Liver (tissue), 3 donors: ENCODE data around the gene CAPN1.

ENCODE experiments used
- EGR1 ChIP-seq, 2 donors: IDR thresholded peaks; 2 replicates each; pipeline ENCODE4 v1.6.1; 2016 to 2018; ENCODE audit warnings: antibody characterized with exemption in 2 of 2, low read depth in 2 of 2
- GABPA ChIP-seq, 2 donors: IDR thresholded peaks in 1 of 2; conservative IDR thresholded peaks in 1 of 2; 2 replicates each; pipeline ENCODE4 v1.6.1; 2016; ENCODE audit warnings: antibody characterized with exemption in 2 of 2, mild to moderate bottlenecking in 1 of 2, moderate library complexity in 1 of 2
- HNF4A ChIP-seq, 2 donors: conservative IDR thresholded peaks; 2 replicates each; pipeline ENCODE4 v1.6.1; 2016; ENCODE audit warnings: antibody characterized with exemption in 2 of 2, mild to moderate bottlenecking in 2 of 2
- JUND ChIP-seq, 2 donors: IDR thresholded peaks; 2 replicates each; pipeline ENCODE4 v1.6.1; 2016; ENCODE audit warnings: antibody characterized with exemption in 2 of 2
- RAD21 ChIP-seq, 2 donors: IDR thresholded peaks; 2 replicates each; pipeline ENCODE4 v1.6.1; 2016; ENCODE audit warnings: antibody characterized with exemption in 2 of 2, mild to moderate bottlenecking in 2 of 2
- RXRA ChIP-seq, 2 donors: IDR thresholded peaks; 2 replicates each; pipeline ENCODE4 v1.6.1; 2017 to 2018; ENCODE audit warnings: antibody characterized with exemption in 2 of 2, mild to moderate bottlenecking in 1 of 2
- TAF1 ChIP-seq: conservative IDR thresholded peaks from 2 replicates; pipeline ENCODE4 v1.6.1; 2016; ENCODE audit warnings: antibody characterized with exemption, mild to moderate bottlenecking
- YY1 ChIP-seq: IDR thresholded peaks from 2 replicates; pipeline ENCODE4 v1.6.1; 2016; ENCODE audit warnings: antibody characterized with exemption, mild to moderate bottlenecking
- TF ChIP-seq, protein P1 (sequence below): fragments of 150-350 bp; IDR thresholded peaks from 2 replicates; pipeline ENCODE4 v1.5.1; 2017; ENCODE audit warnings: improper control_type of control experiment, low read depth, low read length; ENCODE audit not compliant: missing input control
- TF ChIP-seq, protein P2 (sequence below): IDR thresholded peaks from 2 replicates; pipeline ENCODE4 v1.6.1; 2016; ENCODE audit warnings: antibody characterized with exemption
- TF ChIP-seq, protein P3 (sequence below): IDR thresholded peaks from 2 replicates; pipeline ENCODE4 v1.6.1; 2016; ENCODE audit warnings: antibody characterized with exemption, mild to moderate bottlenecking
- TF ChIP-seq, protein P4 (sequence below): IDR thresholded peaks from 2 replicates; pipeline ENCODE4 v1.6.1; 2016; ENCODE audit warnings: antibody characterized with exemption
- donor health status: healthy.
- donor health status: healthy.

DNA sequence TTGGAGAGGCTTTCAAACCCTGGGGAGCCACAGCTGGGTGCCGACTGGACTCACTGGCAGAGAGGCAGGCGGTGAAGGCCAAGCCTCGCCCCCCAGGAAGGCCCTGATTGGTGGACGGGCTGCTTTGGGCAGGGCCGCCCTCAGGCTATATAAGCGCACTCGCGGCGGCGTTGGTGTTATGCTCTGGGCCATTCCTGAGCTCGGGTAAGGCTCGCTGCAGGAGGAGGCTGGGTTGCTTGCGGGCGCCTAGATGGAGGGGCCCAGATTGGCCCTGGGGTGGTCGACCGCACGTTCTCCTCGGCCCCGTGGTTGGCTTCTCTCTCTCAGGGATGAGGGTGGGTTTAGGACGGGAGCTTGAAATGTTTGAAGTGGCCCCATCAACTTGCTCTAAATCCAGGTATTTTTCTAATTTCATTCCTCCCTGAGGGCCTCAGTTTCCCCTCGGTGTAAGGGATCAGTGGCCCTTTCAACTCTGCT lies 11.6 kb upstream of the CAPN1 start, which contains the start of gene SPDYC:
- TF ChIP-seq, protein P1, sequence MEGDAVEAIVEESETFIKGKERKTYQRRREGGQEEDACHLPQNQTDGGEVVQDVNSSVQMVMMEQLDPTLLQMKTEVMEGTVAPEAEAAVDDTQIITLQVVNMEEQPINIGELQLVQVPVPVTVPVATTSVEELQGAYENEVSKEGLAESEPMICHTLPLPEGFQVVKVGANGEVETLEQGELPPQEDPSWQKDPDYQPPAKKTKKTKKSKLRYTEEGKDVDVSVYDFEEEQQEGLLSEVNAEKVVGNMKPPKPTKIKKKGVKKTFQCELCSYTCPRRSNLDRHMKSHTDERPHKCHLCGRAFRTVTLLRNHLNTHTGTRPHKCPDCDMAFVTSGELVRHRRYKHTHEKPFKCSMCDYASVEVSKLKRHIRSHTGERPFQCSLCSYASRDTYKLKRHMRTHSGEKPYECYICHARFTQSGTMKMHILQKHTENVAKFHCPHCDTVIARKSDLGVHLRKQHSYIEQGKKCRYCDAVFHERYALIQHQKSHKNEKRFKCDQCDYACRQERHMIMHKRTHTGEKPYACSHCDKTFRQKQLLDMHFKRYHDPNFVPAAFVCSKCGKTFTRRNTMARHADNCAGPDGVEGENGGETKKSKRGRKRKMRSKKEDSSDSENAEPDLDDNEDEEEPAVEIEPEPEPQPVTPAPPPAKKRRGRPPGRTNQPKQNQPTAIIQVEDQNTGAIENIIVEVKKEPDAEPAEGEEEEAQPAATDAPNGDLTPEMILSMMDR, result no peak
- TF ChIP-seq YY1 (no peak), TAF1 (no peak), JUND (IDR thresholded peaks at IDR 0.05) (no peak), RAD21 (IDR thresholded peaks at IDR 0.05) (no peak), HNF4A (conservative IDR thresholded peaks at IDR 0.05) (no peak), RXRA (IDR thresholded peaks at IDR 0.05) (no peak), EGR1 (IDR thresholded peaks at IDR 0.05; ENCODE audit: low read depth in 2 of 2) (no peak), GABPA (IDR thresholded peaks at IDR 0.05 in 1 of 2, conservative IDR thresholded peaks at IDR 0.05 in 1 of 2) (no peak)
- TF ChIP-seq, protein P2, sequence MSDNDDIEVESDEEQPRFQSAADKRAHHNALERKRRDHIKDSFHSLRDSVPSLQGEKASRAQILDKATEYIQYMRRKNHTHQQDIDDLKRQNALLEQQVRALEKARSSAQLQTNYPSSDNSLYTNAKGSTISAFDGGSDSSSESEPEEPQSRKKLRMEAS, result no peak
- TF ChIP-seq, protein P3, sequence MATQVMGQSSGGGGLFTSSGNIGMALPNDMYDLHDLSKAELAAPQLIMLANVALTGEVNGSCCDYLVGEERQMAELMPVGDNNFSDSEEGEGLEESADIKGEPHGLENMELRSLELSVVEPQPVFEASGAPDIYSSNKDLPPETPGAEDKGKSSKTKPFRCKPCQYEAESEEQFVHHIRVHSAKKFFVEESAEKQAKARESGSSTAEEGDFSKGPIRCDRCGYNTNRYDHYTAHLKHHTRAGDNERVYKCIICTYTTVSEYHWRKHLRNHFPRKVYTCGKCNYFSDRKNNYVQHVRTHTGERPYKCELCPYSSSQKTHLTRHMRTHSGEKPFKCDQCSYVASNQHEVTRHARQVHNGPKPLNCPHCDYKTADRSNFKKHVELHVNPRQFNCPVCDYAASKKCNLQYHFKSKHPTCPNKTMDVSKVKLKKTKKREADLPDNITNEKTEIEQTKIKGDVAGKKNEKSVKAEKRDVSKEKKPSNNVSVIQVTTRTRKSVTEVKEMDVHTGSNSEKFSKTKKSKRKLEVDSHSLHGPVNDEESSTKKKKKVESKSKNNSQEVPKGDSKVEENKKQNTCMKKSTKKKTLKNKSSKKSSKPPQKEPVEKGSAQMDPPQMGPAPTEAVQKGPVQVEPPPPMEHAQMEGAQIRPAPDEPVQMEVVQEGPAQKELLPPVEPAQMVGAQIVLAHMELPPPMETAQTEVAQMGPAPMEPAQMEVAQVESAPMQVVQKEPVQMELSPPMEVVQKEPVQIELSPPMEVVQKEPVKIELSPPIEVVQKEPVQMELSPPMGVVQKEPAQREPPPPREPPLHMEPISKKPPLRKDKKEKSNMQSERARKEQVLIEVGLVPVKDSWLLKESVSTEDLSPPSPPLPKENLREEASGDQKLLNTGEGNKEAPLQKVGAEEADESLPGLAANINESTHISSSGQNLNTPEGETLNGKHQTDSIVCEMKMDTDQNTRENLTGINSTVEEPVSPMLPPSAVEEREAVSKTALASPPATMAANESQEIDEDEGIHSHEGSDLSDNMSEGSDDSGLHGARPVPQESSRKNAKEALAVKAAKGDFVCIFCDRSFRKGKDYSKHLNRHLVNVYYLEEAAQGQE, result no peak
- TF ChIP-seq, protein P4, sequence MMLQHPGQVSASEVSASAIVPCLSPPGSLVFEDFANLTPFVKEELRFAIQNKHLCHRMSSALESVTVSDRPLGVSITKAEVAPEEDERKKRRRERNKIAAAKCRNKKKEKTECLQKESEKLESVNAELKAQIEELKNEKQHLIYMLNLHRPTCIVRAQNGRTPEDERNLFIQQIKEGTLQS, result no peak
